NCI-H82 treated with DMSO at 0.1 percent for 48 hours (cell line): ENCODE data around the gene BLMH.

Experiments used
- DNase-seq: peaks from one replicate; lab custom pipeline; 2025; ENCODE audit not compliant: unreplicated experiment; lab: John Stamatoyannopoulos, UW

Gene BLMH

GRCh38 chr17:30308406-30308805 lies 16.7 kb upstream of the BLMH start:
- DNase-seq = no peak

GRCh38 chr17:30304778-30305177 lies 13.0 kb upstream of the BLMH start:
- no peak for DNase-seq

- DNase-seq = no peak
These were observed 10.5 kb upstream of the BLMH start for GRCh38 chr17:30302241-30302640.

DNA sequence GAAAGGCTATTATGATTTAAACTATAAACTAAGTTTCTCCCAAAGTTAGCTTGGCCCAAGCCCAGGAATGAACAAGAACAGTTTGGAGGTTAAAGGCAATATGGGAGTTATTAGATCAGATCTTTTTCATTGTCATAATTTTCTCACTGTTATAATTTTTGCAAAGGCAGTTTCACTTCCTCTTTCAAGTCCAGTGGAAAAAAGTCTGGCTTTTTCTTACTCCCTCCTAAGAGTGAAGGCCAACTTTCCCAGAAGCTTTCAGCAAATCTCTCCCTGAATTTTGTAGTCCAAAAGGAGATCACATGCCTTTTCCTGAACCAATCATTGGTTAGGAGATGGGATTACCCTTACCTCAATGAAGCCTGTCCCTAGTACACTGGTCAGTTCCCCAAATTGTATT lies 9.1 kb upstream of the BLMH start:
- DNase-seq = no peak

DNA sequence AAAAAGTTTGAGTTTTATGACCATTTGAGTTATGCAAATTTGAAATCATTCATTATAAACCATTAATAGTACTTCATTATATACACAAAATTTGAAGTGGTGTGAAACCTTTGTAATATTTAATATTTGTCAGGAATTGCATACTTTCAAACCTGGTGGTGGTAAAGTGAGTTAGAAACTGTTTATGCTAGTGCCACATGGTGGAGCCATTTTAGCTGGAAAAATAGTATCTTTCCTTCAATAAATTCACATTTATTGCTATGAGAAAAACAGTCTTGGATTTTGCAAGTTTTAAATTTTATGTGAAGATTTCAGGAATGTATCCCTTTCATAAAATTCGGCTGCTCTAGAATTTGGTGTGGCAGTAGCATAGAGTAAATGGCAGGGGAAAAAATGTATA lies 7.3 kb upstream of the BLMH start:
- no peak for DNase-seq

DNA sequence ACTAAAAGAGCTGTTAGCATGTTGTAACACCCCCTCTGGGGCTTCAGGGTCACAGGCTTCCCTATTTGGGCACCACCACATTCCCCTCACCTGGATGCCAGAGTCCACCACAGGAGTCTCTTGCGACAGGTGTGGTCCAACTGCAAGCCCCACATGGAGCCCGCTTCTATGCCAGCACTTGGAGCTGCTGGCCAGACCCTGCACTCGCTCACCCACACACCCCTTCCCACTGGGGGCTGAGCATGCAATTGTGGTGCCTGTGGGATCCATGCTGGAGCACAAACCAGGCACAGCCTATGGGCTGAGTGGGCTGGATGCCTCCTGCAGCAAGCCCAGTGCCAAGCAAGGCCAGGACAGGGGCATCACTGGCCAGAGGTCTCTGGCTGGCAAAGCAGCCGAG lies 6.0 kb upstream of the BLMH start:
- DNase-seq = no peak

DNA sequence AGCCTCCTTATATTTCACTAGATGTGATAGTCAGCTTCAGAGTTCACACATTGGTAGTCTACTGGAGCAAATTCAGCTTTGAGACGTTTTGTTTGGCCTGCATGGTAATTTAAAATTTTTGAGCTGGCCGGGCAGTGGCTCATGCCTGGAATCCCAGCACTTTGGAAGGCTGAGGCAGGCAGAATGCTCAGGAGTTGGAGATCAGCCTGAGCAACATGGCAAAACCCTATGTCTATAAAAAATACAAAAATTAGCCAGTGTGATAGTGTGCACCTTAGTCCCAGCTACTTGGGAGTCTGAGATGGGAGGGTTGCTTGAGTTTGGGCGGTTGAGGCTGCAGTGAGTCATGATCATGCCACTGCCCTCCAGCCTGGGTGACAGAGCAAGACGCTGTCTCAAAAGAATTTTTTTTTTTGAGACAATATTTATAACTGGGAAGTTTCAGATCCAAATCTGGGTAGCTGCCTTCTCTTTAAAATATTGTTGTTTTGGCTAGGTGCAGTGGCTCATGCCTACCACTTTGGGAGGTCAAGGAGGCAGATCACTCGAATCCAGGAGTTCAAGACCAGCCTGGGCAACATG lies 4.8 kb upstream of the BLMH start:
- DNase-seq = no peak

GRCh38 chr17:30292286-30292858 lies 628 bp upstream of the BLMH start:
- peak; percentile 82 for DNase-seq

GRCh38 chr17:30290696-30291542 lies 825 bp downstream of the BLMH start:
- DNase-seq = peak; percentile 39

DNA sequence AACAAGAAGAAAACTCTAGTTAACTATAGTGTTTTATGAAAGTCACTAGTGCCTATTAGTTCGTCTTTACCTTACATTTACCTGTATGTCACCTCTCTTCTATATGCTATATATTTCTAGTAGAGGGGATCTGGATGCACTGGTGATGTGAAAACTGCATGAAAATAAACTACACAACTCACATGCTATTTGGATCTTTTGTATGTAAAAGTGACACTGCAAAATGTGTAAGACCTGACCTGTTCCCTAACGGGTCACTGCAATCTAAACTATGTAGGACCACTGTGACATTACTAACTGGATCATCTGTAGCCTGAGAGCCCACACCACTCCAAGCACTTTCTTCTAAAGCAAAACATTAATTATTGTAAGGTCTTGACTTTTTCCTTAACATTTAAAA lies 1.7 kb downstream of the BLMH start:
- no peak for DNase-seq

DNA sequence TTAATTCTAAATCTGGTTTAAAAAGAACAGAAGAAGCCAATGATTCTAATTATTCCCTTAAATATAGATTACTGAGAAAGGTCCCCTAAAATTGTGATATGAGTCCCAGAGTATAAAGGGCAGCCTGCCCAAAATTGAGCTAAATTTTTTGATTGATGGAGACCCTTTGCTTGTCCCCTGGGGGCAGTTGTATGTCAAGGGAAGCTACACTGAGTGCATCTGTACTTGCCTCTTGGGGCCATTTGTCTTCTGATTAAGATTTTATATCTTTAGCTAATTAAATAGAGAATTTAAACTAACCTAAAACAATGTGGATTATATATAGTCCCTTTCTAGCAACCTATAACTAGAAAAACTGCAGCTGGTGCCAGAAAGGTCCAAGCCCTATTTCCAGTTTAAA lies 12.6 kb downstream of the BLMH start:
- DNase-seq = no peak

- no peak for DNase-seq
These were observed 13.7 kb downstream of the BLMH start for GRCh38 chr17:30278032-30278431.

- no peak for DNase-seq
These were observed 15.8 kb downstream of the BLMH start for GRCh38 chr17:30275911-30276310.

DNA sequence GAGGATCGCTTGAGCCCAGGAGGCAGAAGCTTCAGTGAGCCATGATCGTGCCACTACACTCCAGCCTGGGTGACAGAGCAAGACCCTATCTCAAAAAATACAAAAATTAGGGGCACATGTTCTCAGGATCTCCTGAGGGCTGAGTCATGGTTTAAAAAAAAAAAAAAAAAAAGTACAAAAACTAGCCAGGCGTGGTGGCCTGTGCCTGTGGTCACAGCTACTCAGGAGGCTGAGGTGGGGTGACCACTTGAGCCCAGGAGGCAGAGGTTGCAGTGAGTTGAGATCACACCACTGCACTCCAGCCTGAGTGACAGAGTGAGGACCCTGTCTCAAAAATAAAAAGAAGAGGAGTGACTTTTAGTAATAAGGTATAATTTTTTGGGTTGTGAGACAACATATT lies 16.9 kb downstream of the BLMH start:
- DNase-seq = no peak

GRCh38 chr17:30273373-30273772 lies 18.4 kb downstream of the BLMH start:
- DNase-seq = no peak

DNA sequence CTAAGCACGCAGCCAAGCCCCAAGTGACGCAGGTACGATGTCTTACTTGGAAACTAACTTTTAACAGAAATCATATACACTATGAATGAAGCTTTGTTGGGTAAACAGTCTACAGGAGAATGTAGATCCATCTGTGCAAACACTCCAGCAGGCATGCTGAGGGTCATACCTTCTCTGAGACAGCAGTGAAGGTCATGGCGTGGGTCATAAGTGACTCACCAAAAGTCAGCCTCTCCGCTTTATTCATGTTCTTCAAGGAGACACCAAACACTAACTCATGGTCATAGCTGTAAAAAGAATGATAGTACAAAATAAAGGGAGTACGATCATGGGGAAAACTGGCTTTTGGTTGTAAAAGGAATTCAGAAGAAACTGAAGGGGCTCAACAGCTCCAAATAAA lies 20.6 kb downstream of the BLMH start:
- DNase-seq = no peak

DNA sequence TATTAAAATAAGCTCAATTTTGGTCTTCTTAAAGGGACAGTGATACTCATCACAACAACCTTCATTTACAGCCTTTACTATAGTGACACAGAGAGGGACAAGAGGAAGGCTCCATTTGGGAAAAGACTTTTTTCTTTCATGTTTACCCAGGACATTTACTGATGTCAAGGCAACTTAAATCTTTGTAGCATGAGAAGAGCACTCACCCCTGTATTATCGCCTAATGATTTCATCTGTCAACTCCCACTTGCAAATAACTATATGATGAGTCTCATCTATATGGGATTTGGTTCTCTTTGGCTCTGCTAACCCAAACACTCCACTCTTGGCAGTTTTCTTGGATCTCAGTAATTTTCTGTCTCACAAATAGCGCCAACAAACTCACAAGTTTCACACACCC lies 24.1 kb downstream of the BLMH start:
- DNase-seq = no peak

DNA sequence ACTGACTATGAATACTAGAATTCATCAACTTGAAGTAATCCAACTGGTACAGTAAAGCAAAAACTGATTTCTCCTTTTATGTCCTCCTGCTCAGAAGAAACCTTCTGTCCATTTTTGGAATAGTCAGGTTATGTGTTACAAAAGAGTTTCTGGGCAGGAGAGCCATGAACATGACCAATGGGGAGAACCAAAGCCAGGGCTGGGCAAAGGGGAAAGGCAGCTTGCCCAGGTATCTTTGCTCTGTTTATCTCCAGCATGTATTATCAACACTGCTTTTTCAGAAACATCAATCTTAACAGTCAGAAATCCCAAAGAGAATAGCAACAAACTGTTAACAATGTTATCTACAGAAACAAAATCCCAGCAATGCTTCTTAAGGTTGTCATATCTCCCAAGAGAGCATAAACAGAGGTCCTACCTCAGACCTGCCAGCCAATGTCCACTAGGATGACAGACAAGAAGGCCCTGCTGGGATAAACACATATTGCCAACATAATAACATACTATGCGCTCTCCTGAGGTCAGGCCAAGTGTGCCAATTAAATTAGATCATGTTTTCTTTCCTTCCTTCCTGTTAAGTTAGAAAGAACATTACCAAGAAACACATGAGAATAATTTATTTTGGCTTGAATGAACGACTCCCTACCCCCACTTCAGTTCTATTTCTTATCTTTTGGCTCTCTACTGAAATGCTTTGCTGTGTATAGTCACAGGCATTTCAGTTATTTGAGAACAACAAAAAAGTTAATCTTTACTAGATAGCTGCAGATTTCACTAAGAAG lies 28.0 kb downstream of the BLMH start:
- no peak for DNase-seq

GRCh38 chr17:30256756-30257506 lies 34.8 kb downstream of the BLMH start:
- no peak for DNase-seq

GRCh38 chr17:30254150-30254549 lies 37.6 kb downstream of the BLMH start:
- DNase-seq = no peak

- no peak for DNase-seq
These were observed 38.4 kb downstream of the BLMH start for GRCh38 chr17:30253312-30253711.
